Prostate gland (tissue), 2 donors: ENCODE measurements around the gene PADI6.
A peak's percentile ranks its signal among the peaks of the same experiment; 100 is the strongest.

Experiments used
- POLR2A ChIP-seq: fragments of 450-650 bp; IDR thresholded peaks from one replicate; pipeline ENCODE4 v1.6.1; 2016; ENCODE audit warnings: antibody characterized with exemption, mild to moderate bottlenecking
- POLR2AphosphoS5 ChIP-seq: sonication (generic); formaldehyde crosslinking; IDR thresholded peaks from one replicate; pipeline ENCODE4 v1.6.1; 2017; ENCODE audit warnings: antibody characterized with exemption
- TF ChIP-seq, protein P1 (sequence below), 4 experiments: fragments of 200-600 bp in 2 of 4; fragments of 450-650 bp in 2 of 4; sonication (generic) in 2 of 4; IDR thresholded peaks; 1 replicate in 3 of 4; 2 replicates in 1 of 4; pipeline ENCODE4 v1.5.1; 2016 to 2019; ENCODE audit warnings: antibody characterized with exemption in 4 of 4, mild to moderate bottlenecking in 2 of 4, moderate library complexity in 2 of 4

GRCh38 chr1:17405898-17406759, 34.1 kb downstream of the PADI6 start:
- TF ChIP-seq, protein P1, sequence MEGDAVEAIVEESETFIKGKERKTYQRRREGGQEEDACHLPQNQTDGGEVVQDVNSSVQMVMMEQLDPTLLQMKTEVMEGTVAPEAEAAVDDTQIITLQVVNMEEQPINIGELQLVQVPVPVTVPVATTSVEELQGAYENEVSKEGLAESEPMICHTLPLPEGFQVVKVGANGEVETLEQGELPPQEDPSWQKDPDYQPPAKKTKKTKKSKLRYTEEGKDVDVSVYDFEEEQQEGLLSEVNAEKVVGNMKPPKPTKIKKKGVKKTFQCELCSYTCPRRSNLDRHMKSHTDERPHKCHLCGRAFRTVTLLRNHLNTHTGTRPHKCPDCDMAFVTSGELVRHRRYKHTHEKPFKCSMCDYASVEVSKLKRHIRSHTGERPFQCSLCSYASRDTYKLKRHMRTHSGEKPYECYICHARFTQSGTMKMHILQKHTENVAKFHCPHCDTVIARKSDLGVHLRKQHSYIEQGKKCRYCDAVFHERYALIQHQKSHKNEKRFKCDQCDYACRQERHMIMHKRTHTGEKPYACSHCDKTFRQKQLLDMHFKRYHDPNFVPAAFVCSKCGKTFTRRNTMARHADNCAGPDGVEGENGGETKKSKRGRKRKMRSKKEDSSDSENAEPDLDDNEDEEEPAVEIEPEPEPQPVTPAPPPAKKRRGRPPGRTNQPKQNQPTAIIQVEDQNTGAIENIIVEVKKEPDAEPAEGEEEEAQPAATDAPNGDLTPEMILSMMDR (IDR thresholded peaks at IDR 0.05), result peak; percentile 20 to 76 (median 55)
- TF ChIP-seq POLR2A (no peak), POLR2AphosphoS5 (no peak)
